ENCODE measurements around the gene ABI3BP.

- TF ChIP-seq CTCF (IDR thresholded peaks at IDR 0.05) (no peak), POLR2A (IDR thresholded peaks at IDR 0.05) (no peak)
These were observed 236.8 kb downstream of the ABI3BP start for GRCh38 chr3:100756441-100756840.
